Measurements from ENCODE around the gene PCDHA9. TPM values are rescaled to one million over a fixed set of nuclear protein-coding genes. Genes with fewer than 3 reads are reported as not detected.
"Not testable (repeated sequence)": the region's sequence is repeated elsewhere in the genome, so short reads cannot be mapped to it uniquely, and the experiment has no call there.

The PCDHA9 gene
- total RNA-seq, 1 donor = under 0.01 TPM

DNA sequence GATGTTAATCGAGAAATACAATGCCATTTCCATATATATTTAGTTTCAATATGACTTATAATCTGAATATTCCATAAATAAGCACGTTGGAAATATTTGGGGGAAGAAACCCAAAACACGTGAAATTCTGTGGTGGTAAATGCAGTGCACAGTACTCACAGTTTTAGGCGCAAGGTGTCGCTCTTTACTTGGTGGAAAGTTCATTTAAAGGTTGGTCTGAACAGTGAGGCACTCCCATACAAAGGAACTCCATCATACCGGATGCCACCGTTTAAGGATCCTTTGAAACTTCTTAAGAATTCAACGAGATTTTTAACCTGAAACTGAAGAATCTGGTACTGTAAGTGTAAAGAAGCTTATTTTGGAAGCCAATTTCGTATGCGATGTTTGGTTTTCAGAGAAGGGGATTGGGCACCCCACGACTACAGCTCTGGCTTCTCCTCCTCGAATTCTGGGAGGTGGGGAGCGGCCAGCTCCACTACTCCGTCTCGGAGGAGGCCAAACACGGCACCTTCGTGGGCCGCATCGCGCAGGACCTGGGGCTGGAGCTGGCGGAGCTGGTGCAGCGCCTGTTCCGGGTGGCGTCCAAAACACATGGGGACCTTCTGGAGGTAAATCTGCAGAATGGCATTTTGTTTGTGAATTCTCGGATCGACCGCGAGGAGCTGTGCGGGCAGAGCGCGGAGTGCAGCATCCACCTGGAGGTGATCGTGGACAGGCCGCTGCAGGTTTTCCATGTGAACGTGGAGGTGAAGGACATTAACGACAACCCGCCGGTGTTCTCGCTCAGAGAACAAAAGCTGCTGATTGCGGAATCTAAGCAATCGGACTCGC is 20.8 kb downstream of the PCDHA9 start, which contains the start of gene PCDHA11:
TSS of gene PCDHA11 (plus strand) at position 237 of the 834 bp plus-strand sequence. CDS start at position 384, 147 bp downstream.
- H3K4me3 ChIP-seq (ENCODE audit: low read depth, low read length) = no peak within 1 kb of the TSS
- no peak for TF ChIP-seq CTCF (IDR thresholded peaks at IDR 0.05; ENCODE audit: insufficient read depth, low read depth, low read length)
- DNase-seq (ENCODE audit: low read depth) = no peak

- no peak overlapping the region for H3K4me3 ChIP-seq (ENCODE audit: low read depth, low read length)
- peak; percentile 25 for TF ChIP-seq CTCF (IDR thresholded peaks at IDR 0.05; ENCODE audit: insufficient read depth, low read depth, low read length)
- no peak for DNase-seq (ENCODE audit: low read depth)
These were observed 21.3 kb downstream of the PCDHA9 start for GRCh38 chr5:140869555-140869886.

- no peak for TF ChIP-seq CTCF (IDR thresholded peaks at IDR 0.05; ENCODE audit: insufficient read depth, low read depth, low read length)
- H3K4me3 ChIP-seq (ENCODE audit: low read depth, low read length) = no peak overlapping the region
- no peak for DNase-seq (ENCODE audit: low read depth)
These were observed 22.3 kb downstream of the PCDHA9 start for GRCh38 chr5:140870221-140871201.

DNA sequence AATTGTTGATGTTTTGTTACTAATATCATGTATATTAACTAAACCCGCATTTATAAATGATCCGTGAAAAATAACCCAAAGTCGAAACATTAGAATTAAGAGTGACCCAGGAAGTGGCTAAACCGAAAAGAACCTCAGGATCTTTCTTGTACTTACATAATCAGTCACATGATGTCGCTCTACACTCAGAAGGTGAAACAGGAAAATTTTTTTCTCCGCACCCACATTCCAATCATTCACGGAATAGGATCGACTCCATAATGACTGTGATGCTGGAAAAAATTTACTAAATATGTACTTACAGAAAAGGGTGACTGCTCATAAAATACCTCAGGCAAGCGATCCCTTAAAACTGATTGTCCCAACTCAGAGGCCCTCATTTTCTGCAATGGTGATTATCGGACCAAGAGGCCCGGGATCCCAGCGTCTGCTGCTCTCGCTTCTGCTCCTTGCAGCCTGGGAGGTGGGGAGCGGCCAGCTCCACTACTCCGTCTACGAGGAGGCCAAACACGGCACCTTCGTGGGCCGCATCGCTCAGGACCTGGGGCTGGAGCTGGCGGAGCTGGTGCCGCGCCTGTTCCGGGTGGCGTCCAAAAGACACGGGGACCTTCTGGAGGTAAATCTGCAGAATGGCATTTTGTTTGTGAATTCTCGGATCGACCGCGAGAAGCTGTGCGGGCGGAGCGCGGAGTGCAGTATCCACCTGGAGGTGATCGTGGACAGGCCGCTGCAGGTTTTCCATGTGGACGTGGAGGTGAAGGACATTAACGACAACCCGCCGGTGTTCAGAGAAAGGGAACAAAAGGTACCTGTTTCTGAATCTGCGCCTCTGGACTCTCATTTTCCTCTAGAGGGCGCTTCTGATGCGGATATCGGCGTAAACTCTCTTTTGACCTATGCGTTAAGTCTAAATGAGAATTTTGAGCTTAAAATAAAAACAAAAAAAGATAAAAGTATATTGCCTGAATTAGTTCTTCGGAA is 27.2 kb downstream of the PCDHA9 start, which contains the start of gene PCDHA12:
TSS of gene PCDHA12 (plus strand) at position 224 of the 981 bp plus-strand sequence. CDS start at position 389, 165 bp downstream.
- H3K4me3 ChIP-seq (ENCODE audit: low read depth, low read length) = no peak within 1 kb of the TSS
- no peak for TF ChIP-seq CTCF (IDR thresholded peaks at IDR 0.05; ENCODE audit: insufficient read depth, low read depth, low read length)
- no peak for DNase-seq (ENCODE audit: low read depth)

GRCh38 chr5:140876541-140877261 is 28.5 kb downstream of the PCDHA9 start:
- not testable (repeated sequence) for DNase-seq (ENCODE audit: low read depth); H3K4me3 ChIP-seq (ENCODE audit: low read depth, low read length)

DNA sequence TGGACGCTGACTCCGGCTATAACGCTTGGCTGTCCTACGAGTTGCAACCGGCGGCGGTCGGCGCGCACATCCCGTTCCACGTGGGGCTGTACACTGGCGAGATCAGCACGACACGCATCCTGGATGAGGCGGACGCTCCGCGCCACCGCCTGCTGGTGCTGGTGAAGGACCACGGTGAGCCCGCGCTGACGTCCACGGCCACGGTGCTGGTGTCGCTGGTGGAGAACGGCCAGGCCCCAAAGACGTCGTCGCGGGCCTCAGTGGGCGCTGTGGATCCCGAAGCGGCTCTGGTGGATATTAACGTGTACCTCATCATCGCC is 29.0 kb downstream of the PCDHA9 start:
- no peak overlapping the region for H3K4me3 ChIP-seq (ENCODE audit: low read depth, low read length)
- TF ChIP-seq CTCF (IDR thresholded peaks at IDR 0.05; ENCODE audit: insufficient read depth, low read depth, low read length) = no peak
- no peak for DNase-seq (ENCODE audit: low read depth)

All from fibroblast of villous mesenchyme (primary cell).